DND-41 (cell line): ENCODE results near the gene BLID.

Experiments
- CTCF ChIP-seq: IDR thresholded peaks from 2 replicates; pipeline ENCODE4 v1.5.1; 2012; ENCODE audit warnings: borderline replicate concordance, low read length, moderate library complexity, mild to moderate bottlenecking; ENCODE audit not compliant: poor library complexity, severe bottlenecking; ENCODE audit errors: extremely low read depth
- EZH2 ChIP-seq: IDR thresholded peaks from 3 replicates; pipeline ENCODE4 v1.6.1; 2012; ENCODE audit warnings: borderline replicate concordance, low read depth, mild to moderate bottlenecking, moderate library complexity, low read length, inconsistent platforms; ENCODE audit not compliant: severe bottlenecking

GRCh38 chr11:122069707-122070360 is 46.2 kb downstream of the BLID start:
- TF ChIP-seq CTCF (no peak), EZH2 (no peak)
